ENCODE results near the gene VCL.

Gene VCL

GRCh38 chr10:73965890-73966768 is 31.8 kb upstream of the VCL start:
- TF ChIP-seq, protein P1, sequence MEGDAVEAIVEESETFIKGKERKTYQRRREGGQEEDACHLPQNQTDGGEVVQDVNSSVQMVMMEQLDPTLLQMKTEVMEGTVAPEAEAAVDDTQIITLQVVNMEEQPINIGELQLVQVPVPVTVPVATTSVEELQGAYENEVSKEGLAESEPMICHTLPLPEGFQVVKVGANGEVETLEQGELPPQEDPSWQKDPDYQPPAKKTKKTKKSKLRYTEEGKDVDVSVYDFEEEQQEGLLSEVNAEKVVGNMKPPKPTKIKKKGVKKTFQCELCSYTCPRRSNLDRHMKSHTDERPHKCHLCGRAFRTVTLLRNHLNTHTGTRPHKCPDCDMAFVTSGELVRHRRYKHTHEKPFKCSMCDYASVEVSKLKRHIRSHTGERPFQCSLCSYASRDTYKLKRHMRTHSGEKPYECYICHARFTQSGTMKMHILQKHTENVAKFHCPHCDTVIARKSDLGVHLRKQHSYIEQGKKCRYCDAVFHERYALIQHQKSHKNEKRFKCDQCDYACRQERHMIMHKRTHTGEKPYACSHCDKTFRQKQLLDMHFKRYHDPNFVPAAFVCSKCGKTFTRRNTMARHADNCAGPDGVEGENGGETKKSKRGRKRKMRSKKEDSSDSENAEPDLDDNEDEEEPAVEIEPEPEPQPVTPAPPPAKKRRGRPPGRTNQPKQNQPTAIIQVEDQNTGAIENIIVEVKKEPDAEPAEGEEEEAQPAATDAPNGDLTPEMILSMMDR (IDR thresholded peaks at IDR 0.05; ENCODE audit: low read depth, low read length, missing control alignments), result no peak
- Histone ChIP-seq H3K27ac (peak overlapping the region; percentile 48), H3K36me3 (replicated peaks) (no peaks in the 10 kb centered on the region), H3K4me3 (ENCODE audit: low read depth, low read length) (no peak overlapping the region), H3K27me3 (replicated peaks) (no peaks in the 10 kb centered on the region)
- DNase-seq, result peak; percentile 96
- in situ Hi-C loops (cut with HindIII; ENCODE audit: low pct_ligation_motif_present, low sequenced_read_pairs), result no loop called here

- Histone ChIP-seq H3K27me3 (replicated peaks) (no peaks in the 10 kb centered on the region), H3K4me3 (ENCODE audit: low read depth, low read length) (no peak overlapping the region), H3K27ac (peak overlapping the region; percentile 48), H3K36me3 (replicated peaks) (no peaks in the 10 kb centered on the region)
- no peak for DNase-seq
- TF ChIP-seq, protein P1 (IDR thresholded peaks at IDR 0.05; ENCODE audit: low read depth, low read length, missing control alignments), result no peak
- in situ Hi-C loops (cut with HindIII; ENCODE audit: low pct_ligation_motif_present, low sequenced_read_pairs), result no loop called here
These were observed 30.9 kb upstream of the VCL start for GRCh38 chr10:73967022-73967429.

DNA sequence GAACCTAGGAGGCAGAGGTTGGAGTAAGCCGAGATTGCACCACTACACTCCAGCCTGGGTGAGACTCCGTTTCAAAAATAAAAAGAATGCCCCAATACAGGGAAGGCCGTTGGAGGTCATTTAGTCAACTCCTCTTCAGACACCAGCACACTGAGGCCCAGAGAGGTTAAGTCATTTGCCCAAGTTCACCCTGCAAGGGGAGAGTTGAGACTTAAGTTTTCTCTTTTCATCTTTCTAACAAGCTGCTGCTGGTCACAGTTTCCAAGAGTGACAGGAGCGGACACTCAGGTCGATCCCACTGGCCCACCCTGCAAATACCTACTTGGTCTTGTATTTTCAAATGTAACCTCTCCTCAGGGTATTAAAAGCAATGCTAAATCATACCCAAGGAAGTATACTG is 30.4 kb upstream of the VCL start:
- Histone ChIP-seq H3K27ac (no peak overlapping the region), H3K4me3 (ENCODE audit: low read depth, low read length) (no peak overlapping the region), H3K27me3 (replicated peaks) (no peaks in the 10 kb centered on the region), H3K36me3 (replicated peaks) (no peaks in the 10 kb centered on the region)
- DNase-seq, result no peak
- in situ Hi-C loops (cut with HindIII; ENCODE audit: low pct_ligation_motif_present, low sequenced_read_pairs), result no loop called here
- TF ChIP-seq, protein P1 (IDR thresholded peaks at IDR 0.05; ENCODE audit: low read depth, low read length, missing control alignments), result no peak

DNA sequence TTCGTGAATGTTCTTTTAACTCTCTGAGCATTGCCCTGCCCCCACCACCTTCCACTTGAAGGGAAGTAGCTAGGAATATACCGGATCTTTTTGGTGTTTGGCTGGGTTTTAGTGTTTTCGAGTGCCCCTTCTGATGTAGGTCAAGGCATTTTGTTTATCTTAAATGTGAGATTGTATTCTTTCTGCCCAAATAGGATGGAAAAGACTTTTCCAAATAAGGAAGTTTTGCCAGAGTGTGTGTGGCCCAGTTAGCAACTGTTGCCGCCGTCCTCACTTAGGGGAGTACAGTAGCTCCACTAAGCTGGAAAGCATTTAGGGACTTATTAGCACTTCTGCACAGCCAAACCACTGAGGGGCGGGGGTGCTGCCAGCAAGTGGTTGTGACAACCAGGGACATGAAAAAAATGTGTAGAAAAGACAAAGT is 29.8 kb upstream of the VCL start:
- no peaks in the 10 kb centered on the region for H3K36me3 ChIP-seq (replicated peaks)
- no peaks in the 10 kb centered on the region for H3K27me3 ChIP-seq (replicated peaks)
- H3K4me3 ChIP-seq (ENCODE audit: low read depth, low read length), result no peak overlapping the region
- TF ChIP-seq, protein P1 (IDR thresholded peaks at IDR 0.05; ENCODE audit: low read depth, low read length, missing control alignments), result no peak
- in situ Hi-C loops (cut with HindIII; ENCODE audit: low pct_ligation_motif_present, low sequenced_read_pairs), result no loop called here
- DNase-seq, result no peak
- H3K27ac ChIP-seq, result no peak overlapping the region

DNA sequence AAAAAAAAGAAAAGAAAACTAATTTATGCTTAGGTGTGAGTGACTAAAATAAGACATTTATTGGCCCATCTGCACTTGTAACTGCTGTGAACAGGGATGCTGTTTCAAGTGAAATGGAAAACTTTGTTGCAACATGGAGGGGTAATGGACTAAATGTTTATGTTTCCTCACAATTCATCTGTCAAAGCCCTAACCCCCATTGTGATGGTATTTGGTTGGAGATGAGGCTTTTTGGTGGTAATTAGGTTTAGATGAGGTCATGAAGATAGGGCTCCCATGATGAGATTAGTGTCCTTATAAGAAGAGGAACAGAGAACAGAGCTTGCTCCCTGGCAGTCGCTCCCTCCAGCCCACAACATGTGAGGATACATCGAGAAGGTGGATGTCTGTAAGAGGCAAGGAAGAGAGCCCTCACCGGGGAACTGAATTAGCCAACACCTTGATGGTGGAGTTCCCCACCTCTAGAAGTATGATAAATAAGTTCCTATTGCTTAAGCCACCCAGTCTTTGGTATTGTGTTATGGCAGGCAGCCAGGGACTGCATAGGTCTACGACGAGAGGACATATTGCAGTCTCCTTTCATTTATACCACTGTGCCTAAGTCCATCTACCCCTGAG is 28.6 kb upstream of the VCL start:
- Histone ChIP-seq H3K27me3 (replicated peaks) (no peaks in the 10 kb centered on the region), H3K4me3 (ENCODE audit: low read depth, low read length) (no peak overlapping the region), H3K36me3 (replicated peaks) (no peaks in the 10 kb centered on the region), H3K27ac (no peak overlapping the region)
- in situ Hi-C loops (cut with HindIII; ENCODE audit: low pct_ligation_motif_present, low sequenced_read_pairs), result no loop called here
- TF ChIP-seq, protein P1 (IDR thresholded peaks at IDR 0.05; ENCODE audit: low read depth, low read length, missing control alignments), result no peak
- no peak for DNase-seq
